SK-N-MC (cell line): ENCODE data around the gene SLC20A1.

Source experiments
- DNase-seq: peaks from one replicate; pipeline ENCODE4 v3.0.0-alpha.2; 2011; ENCODE audit warnings: low read depth, low spot score
- H3K27ac ChIP-seq: fragments of 200-600 bp; sonication (generic); 2 replicates; pipeline ENCODE4 v1.5.1; 2016; ENCODE audit warnings: mixed run types
- H3K36me3 ChIP-seq: fragments of 200-600 bp; sonication (generic); 2 replicates; pipeline ENCODE4 v1.6.1; 2017; ENCODE audit warnings: antibody characterized with exemption, low read length, mixed read lengths; ENCODE audit not compliant: insufficient read depth
- H3K4me3 ChIP-seq: fragments of 200-600 bp; sonication (generic); 2 replicates; pipeline ENCODE4 v1.5.1; 2016
- H3K9ac ChIP-seq: fragments of 200-600 bp; sonication (generic); 2 replicates; pipeline ENCODE4 v1.8.0; 2017; ENCODE audit warnings: mixed run types, mixed read lengths; ENCODE audit not compliant: insufficient read length
- H3K9me3 ChIP-seq: fragments of 200-600 bp; sonication (generic); 2 replicates; pipeline ENCODE4 v1.6.1; 2017; ENCODE audit warnings: low read depth, mild to moderate bottlenecking, antibody characterized with exemption, low read length, moderate library complexity, mixed read lengths
- EZH2 ChIP-seq: fragments of 200-600 bp; sonication (generic); IDR thresholded peaks from one replicate; pipeline ENCODE4 v1.6.1; 2017; ENCODE audit warnings: antibody characterized with exemption
- FOXP2 ChIP-seq: optimal IDR thresholded peaks from 2 replicates; pipeline ENCODE3; 2011; ENCODE audit warnings: mild to moderate bottlenecking, moderate library complexity; ENCODE audit not compliant: insufficient read depth; ENCODE audit errors: extremely low read length, control extremely low read depth
- POLR2AphosphoS5 ChIP-seq: IDR thresholded peaks from 2 replicates; pipeline ENCODE4 v1.6.1; 2012; ENCODE audit warnings: mild to moderate bottlenecking, low read depth, low read length, borderline replicate concordance

The SLC20A1 gene

DNA sequence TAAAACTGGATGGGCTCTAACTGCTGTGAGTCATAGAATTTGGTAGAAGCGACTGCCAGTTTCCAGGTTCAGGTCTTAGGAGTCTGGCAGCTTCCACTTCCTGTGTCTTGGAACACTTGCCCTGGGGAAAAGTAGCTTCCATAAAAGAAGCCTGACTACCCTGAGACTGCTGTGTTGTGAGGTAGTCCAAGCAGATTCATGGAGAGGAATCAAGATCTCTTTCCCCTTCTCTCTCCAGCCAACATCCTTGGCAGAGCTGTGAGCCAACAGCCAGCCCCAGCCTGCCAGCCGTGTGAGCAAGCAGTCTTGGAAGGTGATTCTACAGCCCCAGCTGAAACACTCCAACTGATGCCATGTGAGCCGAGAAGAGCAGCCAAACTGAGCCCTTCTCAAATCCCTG, 33.7 kb downstream of the SLC20A1 start:
- DNase-seq = no peak
- Histone ChIP-seq H3K36me3 (no peaks in the 10 kb centered on the region), H3K9me3 (no peaks in the 10 kb centered on the region), H3K4me3 (no peak overlapping the region), H3K27ac (no peak overlapping the region), H3K9ac (no peak overlapping the region)
- TF ChIP-seq EZH2 (no peak), FOXP2 (no peak), POLR2AphosphoS5 (no peak)

DNA sequence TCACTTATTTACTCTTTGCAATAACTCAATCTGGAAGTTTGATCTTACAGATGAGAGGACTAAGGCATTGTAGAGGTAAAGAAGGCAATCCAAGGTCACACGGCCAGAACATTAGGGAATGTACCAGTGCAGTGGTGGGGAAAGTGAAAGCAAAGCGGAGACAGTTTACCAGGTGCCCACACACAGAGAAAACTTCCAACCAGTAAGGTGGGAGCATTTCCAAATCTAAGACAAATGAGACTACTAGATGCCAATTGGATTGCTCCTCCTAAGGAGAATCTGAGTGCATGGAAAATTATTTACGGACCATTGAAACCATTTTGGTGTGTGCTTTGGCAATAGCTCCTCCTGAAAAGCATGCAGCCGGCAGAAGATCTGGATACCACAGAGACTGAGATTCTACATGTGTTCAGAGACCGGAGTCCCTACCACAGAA, 34.9 kb downstream of the SLC20A1 start:
- Histone ChIP-seq H3K9me3 (no peaks in the 10 kb centered on the region), H3K4me3 (no peak overlapping the region), H3K36me3 (no peaks in the 10 kb centered on the region), H3K27ac (no peak overlapping the region), H3K9ac (no peak overlapping the region)
- no peak for TF ChIP-seq POLR2AphosphoS5
- no peak for TF ChIP-seq EZH2
- TF ChIP-seq FOXP2 = no peak
- no peak for DNase-seq

DNA sequence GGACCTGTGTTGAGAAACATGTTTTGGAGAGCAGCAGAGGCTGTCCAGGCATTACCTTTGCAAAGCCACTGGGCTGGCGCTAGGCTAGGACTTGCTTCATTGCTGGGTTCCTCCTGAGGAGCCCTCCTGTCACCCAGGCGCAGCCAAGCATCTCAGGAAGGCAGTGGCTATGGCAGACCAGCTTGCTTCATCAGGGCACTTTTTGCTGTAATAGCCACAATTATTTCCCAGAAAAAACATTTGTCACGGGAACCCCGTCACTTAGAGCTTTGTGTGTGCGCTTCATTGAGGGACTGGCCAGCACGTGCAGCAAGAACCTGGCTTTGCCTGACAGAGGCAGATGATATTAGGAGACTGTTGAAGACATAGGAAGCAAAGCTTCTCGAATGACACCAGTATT, 36.4 kb downstream of the SLC20A1 start:
- H3K9me3 ChIP-seq = no peaks in the 10 kb centered on the region
- no peak overlapping the region for H3K4me3 ChIP-seq

DNA sequence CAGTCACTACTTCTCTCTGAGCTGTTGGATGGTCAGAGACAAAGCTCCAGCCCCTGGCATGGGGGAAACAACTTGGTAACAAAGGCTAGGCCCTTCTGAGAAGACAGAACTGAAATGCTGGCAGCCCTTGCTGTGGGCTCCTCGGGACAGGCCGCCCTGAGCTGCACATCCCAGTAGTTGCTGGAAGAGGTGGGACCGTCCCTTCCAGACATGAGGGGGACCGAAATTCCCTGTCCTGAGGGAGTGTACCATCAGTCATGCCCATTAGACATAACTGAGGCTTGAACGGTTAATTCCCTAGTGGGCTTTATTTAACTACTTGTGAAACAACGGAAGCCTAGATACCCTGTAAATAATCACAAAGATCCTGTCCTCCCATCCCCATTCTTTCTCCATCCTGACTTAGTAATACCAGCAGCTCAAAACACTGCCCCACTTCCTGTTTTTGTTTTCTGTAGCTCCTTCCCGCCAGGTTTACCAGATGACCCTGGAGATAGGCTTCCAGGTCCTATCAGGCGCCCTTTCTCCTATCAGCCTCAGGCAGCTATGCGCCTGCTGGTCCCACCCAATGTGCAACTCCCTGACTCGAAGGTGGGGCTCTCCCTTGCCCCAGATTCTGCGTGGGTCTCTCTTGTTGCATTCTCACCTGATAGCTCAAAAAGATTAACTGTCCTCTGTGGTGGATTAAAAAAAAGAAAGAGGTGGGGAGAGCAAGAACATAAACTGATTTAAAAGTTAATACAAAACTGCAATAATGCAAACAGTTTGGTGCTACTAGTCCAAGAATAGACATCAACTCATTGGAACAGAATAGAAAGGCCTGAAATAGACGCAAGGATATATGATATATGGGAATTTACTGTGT, 38.0 kb downstream of the SLC20A1 start:
- H3K9ac ChIP-seq = no peak overlapping the region
- no peak for DNase-seq

More for the DNA sequence above, 36.4 kb downstream of the SLC20A1 start:
- Histone ChIP-seq H3K36me3 (no peaks in the 10 kb centered on the region), H3K27ac (no peak overlapping the region), H3K9ac (no peak overlapping the region)
- DNase-seq = no peak
- no peak for TF ChIP-seq FOXP2
- no peak for TF ChIP-seq POLR2AphosphoS5
- TF ChIP-seq EZH2 = no peak

DNA sequence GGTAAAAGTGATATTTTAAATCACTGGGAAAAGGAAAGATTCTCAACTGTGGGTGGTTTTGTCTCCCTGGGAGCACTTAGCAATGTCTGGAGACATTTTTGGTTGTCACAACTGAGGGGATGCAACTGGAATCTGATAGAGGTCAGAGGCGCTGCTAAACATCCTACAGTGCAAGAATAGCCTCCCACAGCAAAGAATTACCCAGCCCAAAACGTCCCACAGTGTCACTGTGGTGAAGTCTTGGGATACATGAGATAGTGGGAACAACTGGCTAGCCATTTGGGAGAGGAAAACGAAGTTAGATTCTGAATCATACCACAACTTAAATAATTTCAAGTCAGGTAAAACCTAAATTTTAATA, 38.7 kb downstream of the SLC20A1 start:
- no peak for DNase-seq
- H3K9me3 ChIP-seq = no peaks in the 10 kb centered on the region
- no peak overlapping the region for H3K4me3 ChIP-seq
- H3K9ac ChIP-seq = no peak overlapping the region
- no peak overlapping the region for H3K27ac ChIP-seq
- no peaks in the 10 kb centered on the region for H3K36me3 ChIP-seq
- TF ChIP-seq POLR2AphosphoS5 = no peak
- TF ChIP-seq FOXP2 = no peak
- no peak for TF ChIP-seq EZH2

More for the DNA sequence above, 38.0 kb downstream of the SLC20A1 start:
- TF ChIP-seq FOXP2 (no peak), POLR2AphosphoS5 (no peak), EZH2 (no peak)
- H3K36me3 ChIP-seq = no peaks in the 10 kb centered on the region
- H3K27ac ChIP-seq = no peak overlapping the region
- no peaks in the 10 kb centered on the region for H3K9me3 ChIP-seq
- no peak overlapping the region for H3K4me3 ChIP-seq

DNA sequence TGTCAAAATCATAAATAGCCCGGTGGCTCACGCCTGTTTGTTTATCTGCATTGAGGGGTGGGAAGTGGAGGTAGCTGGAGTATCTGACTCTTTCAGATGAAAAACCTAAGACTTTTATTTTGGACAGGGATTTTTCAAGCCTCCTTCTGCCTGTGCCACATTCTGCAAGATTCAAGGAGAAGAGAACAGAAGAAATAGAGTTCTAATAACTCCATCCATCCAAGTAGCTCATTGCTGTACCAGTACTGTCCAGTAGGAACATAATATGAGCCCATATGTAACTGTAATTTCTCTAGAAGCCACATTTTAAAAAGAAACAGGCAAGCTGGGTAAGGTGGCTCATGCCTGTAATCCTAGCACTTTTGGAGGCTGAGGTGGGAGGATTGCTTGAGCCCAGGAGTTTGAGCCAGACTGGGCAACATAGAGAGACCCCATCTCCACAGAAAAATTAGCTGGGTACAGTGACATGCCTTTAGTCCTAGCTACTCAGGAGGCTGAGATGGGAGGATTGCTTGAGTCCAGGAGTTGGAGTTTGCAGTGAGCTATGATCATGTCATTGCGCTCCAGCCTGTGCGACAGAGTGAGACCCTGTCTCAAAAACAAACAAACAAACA, 39.6 kb downstream of the SLC20A1 start:
- H3K4me3 ChIP-seq = no peak overlapping the region
- no peak for TF ChIP-seq POLR2AphosphoS5
- no peak for TF ChIP-seq EZH2
- no peak for TF ChIP-seq FOXP2
- DNase-seq = no peak
- H3K9me3 ChIP-seq = no peaks in the 10 kb centered on the region
- no peak overlapping the region for H3K9ac ChIP-seq
- H3K27ac ChIP-seq = no peak overlapping the region
- no peaks in the 10 kb centered on the region for H3K36me3 ChIP-seq

- DNase-seq = no peak
- no peak overlapping the region for H3K9ac ChIP-seq
- H3K27ac ChIP-seq = no peak overlapping the region
- no peak overlapping the region for H3K4me3 ChIP-seq
- TF ChIP-seq EZH2 (no peak), FOXP2 (no peak), POLR2AphosphoS5 (no peak)
- H3K9me3 ChIP-seq = no peaks in the 10 kb centered on the region
- no peaks in the 10 kb centered on the region for H3K36me3 ChIP-seq
These were observed 40.8 kb downstream of the SLC20A1 start for GRCh38 chr2:112686348-112687217.

- no peak overlapping the region for H3K4me3 ChIP-seq
- H3K27ac ChIP-seq = no peak overlapping the region
- no peaks in the 10 kb centered on the region for H3K9me3 ChIP-seq
- no peak for DNase-seq
- H3K36me3 ChIP-seq = no peaks in the 10 kb centered on the region
- H3K9ac ChIP-seq = no peak overlapping the region
- TF ChIP-seq FOXP2 (no peak), POLR2AphosphoS5 (no peak), EZH2 (no peak)
These were observed 41.8 kb downstream of the SLC20A1 start for GRCh38 chr2:112687522-112687921.
